HG03135 (cell line): ENCODE results near the gene FBXO33.

ENCODE experiments used
- ATAC-seq: cut with Tn5 transposase; IDR thresholded peaks from one replicate; pipeline ENCODE4 v1.9.1; 2021; ENCODE audit warnings: mild to moderate bottlenecking, moderate library complexity; ENCODE audit not compliant: unreplicated experiment

Gene FBXO33, protein sequence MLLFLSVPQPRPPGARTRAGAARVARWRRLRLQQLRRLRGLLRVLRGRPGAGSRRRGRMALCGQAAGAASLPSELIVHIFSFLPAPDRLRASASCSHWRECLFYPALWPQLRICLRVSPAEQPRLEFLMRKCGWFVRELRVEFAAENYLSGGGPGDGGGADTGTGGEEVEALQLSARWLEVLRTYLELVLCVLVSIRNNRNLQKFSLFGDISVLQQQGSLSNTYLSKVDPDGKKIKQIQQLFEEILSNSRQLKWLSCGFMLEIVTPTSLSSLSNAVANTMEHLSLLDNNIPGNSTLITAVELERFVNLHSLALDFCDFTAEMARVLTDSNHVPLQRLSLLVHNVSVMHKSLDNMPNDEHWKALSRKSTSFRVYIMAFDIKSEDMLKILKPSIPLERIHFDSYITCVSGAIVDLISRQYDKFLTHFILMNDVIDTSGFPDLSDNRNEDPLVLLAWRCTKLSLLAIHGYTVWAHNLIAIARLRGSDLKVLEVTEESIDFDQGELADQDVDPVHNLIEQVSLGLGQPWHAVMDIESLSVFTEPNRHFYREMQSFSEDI

DNA sequence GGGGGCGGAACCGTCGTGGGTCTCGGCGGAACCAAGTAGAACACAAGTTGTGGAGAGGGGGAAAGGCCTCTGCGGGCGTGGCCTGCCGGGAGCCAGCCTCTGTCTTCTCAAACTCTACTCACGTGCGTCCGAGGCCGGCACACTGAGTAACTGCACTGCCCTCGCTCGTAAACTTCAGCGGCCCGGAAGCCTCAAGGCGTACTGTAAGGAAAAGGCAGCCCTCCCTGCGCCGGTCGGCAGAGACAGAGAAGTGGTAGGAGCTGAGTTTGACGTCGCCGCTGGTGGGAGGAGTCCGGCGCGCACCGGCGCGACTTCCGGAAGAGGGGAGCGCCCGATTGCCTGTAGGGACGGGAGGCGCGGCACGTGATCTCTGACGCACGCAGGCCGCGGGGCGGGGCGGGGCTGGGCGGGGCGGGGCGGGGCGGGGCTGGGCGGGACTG, at the start of gene FBXO33:
Gene FBXO33, minus strand, starts transcription at position 255 of the 440 bp plus-strand sequence. CDS start 271 bp downstream, outside the sequence.
- ATAC-seq = peak; percentile 86

DNA sequence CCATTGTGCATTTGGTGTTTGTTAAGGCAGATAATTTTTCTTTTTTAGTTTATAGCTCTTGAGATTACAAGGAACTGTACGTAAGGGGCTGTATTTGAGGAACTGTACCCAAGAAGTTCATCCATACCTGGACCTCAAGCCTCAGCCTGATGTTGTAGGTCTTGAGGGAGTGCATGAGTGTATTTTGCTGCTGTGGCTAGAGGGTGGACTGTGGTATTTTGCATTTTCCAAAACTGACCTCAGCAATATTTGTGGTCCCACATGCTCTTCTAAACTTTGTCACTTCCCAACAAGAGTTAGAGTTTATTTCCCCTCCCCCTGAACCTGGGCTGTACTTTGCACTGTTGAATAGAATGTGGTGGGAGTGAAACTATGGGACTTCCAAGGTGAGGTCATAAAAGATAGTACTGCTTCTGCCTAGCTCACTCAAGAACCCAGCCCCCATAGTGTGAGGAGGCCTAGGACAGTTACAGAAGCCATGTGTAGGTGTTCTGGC, 42.2 kb upstream of the FBXO33 start:
- peak; percentile 94 for ATAC-seq

DNA sequence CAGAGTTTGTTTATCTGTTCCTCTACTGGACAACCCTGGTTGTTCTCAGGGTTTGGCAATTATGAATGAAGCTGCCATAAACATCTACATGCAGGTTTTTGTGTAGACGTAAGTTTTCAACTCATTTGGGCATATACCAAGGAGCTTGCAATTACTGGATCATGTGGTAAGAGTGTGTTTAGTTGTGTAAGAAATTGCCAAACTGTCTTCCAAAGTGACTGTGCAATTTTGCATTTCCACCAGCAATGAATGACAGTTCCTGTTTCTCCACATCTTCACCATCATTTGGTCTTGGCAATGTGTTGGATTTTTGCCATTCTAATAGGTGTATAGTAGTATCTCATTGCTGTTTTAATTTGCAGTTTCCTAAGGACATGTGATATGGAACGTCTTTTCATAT, 39.8 kb upstream of the FBXO33 start:
- no peak for ATAC-seq

DNA sequence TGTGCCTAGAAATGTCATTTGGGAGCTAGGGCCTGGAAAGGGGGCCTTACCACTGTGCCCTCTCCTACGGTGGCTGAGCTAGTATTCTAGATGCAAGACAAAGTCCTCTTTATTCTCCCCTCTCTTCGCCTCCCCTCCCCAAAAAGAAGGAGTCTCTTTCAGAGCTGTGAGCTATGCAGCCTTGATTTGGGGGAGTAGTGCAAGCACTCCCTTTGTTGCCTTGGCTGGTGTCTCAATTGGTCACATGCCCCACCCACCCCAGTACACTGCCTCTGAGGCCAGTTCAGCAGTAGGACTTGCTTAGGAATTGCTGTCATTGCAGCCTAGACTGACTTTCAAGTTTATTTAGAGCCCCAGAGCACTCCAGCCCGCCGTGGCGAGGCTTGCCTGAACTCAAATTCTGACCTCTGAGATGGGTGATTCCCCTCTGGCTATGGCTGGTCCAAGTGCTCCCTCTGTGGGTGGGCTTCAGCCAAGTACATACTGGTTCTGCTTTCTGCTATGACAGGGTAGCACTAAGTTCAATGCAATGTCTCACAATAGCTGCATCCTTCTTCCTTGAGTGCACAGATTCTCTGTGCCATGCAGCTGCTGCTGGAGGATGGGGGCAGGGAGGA, 37.0 kb upstream of the FBXO33 start:
- ATAC-seq = peak; percentile 98

DNA sequence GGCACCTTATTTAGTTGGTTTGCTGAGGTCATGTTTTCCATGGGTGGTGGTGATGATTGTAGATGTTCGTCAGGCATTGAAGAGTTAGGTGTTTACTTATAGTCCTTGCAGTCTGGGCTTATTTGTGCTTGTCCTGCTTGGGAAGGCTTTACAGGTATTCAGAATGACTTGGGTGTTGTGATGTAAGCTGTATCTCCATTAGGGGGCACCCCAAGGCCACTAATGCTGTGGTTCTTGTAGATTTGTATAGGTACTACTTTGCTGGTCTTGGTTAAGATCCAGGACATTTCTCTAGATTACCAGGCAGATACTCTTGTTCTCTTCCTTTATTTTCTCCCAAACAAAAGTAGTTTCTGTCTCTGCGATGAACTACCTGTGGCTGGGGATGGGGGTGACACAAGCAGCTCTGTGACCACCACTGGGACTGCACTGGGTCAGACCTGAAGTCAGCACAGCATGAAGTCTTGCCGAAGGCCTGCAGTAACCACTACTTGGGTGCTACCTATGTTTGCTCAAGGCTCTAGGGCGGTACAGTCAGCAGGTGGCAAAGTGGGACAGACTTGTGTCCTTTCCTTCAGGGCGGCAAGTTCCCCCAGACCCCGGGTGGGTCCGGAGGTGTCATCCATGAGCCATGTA, 35.8 kb upstream of the FBXO33 start:
- no peak for ATAC-seq

DNA sequence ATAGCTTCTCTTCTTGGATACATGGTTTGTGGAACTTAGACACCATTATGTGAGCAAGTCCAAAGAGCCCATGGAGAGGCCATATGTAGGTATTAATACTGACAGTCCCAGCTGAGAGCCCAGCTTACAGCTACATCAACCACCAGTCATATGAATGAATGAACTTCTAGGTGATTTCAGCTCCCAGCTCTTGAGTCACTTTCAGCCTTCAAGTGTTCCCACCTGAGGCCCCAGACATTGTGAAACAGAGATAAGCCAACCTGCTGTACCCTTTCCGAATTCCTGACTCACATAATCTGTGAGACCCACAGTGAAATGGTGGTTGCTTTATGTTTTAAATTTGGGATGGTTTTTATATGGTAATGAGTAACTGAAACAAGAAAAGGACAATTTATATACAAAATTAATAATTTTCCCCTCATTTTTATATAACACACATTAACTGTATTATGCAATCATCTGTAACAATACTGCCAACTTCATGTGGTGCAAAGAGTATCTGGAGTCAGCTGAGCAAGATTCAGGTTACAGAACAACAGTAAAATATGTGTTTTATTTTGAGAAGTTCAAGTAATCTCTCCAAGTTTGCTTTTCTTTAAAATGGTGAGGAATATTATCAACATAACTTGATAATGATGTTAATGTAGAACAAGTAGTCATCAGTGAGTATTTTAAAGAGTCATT, 27.7 kb upstream of the FBXO33 start:
- no peak for ATAC-seq

DNA sequence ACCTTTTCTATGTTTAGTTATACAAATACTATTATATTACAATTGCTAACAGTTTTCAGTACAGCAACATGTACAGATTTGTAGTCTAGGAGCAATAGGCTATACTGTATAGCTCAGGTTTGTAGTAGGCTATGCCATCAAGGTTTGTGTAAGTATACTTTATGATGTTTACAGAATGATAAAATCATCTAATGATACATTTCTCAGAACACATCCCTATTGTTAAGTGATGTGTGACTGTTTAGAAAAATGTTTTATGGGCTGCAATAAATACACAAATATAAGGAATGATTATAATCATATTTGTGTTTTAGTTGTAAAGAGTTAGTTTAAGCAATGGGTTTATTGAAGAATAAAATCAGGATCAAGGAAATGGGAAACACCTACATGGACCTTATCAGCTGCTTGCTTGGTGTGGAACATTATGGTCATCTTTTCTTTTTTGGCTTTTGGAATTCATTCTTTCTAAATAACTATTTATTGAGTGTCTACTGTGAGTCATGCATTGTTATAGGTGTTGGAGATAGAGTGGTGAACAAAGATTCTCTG, 24.5 kb upstream of the FBXO33 start:
- no peak for ATAC-seq

DNA sequence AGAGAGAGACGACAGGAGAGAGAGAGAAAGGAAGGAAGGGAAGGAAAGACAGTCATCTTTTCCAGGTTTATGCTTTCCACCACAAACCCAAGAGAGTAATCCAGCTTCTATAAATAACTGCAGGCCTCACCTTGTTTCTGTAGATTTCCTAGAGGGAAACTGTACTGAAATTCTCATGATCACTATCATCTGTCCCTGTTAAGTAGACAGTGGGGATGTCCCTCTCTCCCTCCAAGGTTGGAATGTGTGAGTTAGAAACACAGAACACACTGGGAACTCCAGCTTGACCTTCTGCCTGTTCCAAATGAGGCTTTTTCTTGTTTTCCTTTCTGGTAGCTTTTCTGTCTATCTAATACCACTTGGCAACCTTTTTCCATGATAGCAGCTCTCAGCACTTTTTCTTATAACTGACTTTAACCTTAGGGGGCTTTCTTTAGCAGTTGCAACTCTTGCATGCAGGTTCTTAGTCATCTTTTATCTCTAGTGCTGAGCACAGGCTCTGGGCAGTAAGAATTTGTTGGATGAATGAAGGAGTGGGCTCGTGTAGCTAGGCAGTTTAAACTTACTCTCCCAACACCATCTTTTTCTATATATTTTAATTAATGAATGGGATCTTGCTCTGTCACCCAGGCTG, 22.8 kb upstream of the FBXO33 start:
- no peak for ATAC-seq

DNA sequence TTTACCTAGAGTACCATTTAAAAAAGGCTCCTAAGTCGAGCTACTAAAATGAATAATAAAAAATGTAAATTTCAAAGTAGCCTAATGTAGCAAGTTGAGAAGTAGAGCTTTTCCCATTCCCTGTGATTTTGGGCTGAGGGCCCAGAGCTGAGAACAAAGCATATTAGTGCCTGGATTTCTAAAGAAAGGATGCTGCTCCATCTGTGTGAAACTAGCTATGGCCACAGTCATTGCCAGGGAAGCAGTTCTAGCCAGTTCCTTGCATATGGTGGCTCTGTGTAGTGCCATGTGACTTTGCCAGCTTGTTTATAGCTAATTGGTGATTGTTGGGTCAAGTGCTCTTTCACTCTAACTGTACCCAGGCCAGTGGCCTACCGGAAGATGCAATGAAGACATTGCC, 20.4 kb upstream of the FBXO33 start:
- ATAC-seq = no peak

DNA sequence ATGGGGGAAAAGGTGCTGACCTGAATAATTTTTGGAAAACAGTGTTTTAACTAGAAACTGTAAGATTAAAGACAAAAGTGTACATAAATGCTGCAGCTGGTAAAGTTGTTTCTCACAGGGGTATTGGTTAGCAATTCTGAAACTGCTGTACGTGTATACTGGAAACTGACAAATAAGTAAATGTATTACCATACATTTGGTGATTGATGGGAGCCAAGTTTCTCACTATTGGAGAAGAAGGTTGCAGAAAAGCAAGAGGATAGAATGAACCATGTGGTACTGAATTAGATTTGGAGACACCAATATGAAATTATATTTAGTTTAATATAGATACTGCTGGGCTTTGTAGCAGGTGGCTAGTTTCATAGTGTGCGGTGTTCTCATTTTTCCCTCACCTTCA, 19.6 kb upstream of the FBXO33 start:
- peak; percentile 51 for ATAC-seq

DNA sequence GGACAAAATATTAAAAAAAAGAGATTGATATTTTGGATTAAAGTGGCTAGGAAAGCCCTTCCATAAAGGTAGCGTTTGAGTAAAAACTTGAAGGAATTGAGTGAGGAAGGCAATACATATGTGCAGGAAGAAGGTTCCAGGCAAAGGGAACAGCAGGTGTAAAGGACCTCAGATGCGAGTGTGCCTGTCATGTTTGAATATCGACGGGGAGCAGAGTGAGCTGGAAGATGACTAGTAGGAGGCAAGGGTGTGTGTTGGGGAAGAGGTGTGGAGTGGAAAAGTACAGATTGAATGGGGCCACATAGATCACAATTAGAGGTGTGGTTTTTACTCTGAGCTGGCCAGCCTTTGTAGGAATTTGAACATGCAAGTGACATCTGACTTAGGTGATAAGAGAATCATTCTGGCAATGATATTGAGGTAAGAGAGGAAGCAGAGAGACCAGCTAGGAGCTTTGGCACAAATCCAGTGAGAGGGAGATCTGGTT, 15.0 kb upstream of the FBXO33 start:
- ATAC-seq = no peak

DNA sequence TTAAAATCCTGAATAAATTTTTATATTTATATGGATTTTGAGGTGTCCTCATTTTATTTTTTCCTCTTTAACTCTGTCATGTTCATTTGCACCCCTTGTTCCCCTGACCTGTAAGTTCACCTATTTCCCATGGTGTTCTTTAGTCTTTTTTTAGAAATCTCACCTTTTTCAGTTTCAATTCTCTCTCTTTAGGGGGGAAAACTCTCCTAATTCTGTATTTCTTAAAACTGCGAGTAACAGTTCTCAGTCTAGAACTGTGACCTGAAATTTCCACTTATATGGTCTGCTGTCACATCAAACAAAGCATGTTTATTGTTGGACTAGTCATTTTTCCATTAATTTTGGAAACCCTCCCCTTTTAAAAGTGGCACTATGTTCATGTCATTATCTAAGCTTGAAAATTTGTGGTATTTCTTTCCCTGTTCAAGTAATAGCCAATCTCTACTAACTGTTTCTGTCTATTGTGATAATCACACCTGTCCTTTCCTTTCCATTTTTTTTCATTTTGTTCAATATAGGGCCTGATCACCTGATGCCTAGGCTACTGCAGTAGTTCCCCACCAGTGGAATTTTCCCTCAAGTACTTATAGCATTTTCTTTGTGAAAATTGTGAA, 14.0 kb upstream of the FBXO33 start:
- ATAC-seq = peak; percentile 47

DNA sequence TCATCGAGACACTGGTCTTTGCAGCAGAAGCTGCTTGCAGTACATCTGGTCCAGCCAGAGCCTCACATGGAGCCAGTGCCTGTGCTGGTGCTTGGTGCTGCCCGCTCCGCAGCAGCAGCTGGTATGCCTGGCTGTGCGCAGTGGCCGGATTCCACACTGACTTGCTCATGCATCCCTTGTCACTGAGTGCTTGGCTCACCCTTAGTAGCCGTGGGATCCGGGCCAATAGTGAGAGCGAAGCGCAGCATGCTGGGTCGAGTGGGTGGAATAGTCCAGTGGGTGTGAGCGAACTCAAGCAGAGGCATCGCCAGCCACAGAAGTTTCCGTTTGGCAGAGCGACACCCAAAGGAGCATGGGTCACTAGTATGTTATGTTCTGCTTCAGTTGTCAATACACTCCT, 10.1 kb upstream of the FBXO33 start:
- ATAC-seq = no peak

DNA sequence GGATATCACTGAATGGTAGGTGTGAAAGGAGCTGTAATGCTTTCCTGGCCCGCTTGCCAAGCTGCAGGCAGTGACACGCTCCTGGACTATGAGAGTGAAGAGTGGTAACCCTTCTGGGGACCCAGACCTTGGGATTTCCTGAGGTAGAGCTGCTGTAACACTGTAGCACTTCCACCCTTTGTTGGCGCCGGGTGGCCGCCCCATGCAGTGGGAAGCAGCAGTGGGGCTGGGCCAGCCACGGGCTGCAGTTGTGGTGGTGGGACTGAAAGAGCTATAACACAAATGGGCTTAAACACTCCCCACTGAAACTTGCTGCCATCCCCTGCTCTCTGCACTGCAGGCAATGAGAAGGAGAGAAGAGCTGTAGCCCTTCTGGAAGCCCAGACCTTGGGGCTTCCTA, 9.6 kb upstream of the FBXO33 start:
- ATAC-seq = no peak

DNA sequence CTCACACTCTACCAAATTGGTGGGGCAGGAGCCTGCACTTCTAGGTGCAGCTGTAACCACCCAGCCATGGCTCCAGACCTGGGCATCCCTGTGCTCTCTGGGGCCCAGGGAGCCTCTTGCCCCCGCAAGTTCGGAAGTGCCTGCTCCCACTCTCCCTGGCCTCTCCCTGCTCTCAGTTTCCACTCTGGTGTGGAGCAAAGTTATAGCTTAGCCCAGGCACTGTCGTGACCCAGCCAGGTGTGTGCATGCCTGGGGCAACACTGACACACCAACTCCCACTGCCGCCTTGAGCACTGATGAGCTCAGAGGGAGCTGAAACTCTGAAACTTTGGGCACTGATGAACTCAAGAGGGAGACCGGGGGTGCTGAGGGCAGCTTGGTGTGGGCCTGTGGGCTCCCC, 8.7 kb upstream of the FBXO33 start:
- ATAC-seq = no peak

DNA sequence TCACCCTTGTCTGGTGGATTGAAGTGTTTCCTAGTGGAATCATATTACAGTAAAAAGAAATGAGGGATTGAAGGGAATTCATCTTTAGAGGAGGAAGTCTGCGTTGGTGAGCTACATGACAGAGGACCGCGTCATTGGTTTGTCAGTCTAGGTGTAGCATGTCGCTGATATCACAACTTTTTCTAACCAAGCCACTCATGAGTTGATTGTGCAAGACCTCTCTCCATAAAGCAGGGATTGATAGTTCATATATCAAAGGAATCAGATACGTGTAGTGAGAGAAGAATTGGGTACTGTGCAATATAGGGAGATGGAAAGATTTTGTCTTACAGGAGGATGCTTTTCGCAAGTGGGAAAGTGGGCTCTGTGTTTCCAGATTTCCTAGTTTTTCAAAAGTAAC, 3.0 kb upstream of the FBXO33 start:
- no peak for ATAC-seq

DNA sequence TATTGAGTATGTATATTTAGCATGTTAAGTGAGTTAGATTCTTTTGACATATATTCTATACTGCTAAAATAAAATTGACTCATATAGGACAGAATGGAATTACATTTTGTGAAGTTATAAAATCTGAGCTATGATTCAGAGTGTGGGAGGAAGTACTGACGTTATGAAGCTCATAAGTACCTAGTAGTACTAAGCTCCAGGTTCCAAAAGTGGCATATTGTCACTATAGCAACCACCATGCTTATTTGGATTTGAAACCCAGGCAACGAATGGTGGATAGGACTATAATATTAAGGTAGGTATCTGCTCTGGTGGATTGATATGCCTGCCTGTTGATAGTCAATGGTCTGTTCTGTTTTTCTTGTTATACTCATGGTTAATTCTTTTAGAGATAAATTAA, 2.2 kb upstream of the FBXO33 start:
- no peak for ATAC-seq

DNA sequence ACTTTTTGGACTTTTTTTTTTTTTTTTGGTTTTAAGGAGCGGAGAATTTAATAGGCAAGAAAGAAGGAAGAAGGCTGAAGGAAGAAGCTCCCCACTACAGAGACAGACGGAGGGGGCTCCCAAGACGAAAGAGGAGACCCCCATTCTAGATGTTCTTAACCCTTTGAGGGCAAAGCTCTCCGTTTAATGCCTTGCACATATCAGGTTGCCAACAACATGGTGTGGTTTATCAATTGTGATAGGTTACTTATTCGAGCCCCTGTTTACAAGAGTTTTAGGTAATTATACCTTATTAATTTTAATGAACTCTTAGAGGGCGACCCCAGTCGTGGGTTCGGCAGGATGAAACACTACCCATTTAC, 1.2 kb upstream of the FBXO33 start:
- ATAC-seq = no peak

DNA sequence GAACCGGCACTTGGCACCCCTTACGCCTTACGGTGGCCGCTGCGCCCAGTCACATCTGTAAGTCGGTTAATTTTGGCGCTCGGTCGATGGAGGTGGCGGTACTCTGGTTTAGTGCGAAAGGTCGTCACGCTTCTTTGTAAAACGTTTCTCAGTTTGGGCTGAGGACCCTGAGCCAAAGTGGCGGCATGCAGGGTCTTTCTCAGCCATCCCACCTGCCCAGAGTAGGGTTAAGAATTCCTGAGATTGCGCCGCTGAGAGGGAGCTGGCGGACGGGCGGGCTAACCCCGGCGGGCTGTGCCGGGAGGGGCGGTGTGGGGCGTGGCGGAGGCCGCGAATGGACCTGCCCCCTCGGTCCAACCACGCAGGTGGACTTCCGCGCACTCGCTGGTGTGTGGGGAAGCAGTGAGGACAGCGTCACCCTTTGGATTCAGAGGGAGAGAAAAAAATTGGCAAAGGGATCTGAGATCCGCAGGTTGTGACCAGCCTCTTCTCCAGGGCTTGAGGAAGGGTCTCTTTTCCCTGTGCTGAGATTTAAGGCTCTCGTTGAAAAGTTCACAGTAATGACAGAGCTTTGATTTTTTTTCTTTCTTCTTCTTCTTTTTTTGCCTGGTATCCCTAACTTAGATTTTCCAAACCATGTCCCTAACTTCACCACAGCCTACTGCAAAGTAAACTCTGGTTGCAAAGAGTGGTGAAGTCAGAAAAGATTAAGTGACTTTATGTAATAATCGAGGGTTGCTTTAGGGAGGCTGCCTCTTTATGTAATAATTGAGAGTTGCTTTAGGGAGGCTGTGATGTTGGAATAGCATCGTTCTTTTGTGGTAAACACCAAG, 602 bp upstream of the FBXO33 start:
- peak; percentile 61 for ATAC-seq
